HG02852 (cell line): Measurements from ENCODE around the gene TPR.
"Not testable (repeated sequence)": the region's sequence is repeated elsewhere in the genome, so short reads cannot be mapped to it uniquely, and the experiment has no call there.

Source experiments
- ATAC-seq: cut with Tn5 transposase; IDR thresholded peaks from one replicate; pipeline ENCODE4 v1.9.1; 2021; ENCODE audit warnings: mild to moderate bottlenecking, moderate library complexity; ENCODE audit not compliant: unreplicated experiment

TPR gene

DNA sequence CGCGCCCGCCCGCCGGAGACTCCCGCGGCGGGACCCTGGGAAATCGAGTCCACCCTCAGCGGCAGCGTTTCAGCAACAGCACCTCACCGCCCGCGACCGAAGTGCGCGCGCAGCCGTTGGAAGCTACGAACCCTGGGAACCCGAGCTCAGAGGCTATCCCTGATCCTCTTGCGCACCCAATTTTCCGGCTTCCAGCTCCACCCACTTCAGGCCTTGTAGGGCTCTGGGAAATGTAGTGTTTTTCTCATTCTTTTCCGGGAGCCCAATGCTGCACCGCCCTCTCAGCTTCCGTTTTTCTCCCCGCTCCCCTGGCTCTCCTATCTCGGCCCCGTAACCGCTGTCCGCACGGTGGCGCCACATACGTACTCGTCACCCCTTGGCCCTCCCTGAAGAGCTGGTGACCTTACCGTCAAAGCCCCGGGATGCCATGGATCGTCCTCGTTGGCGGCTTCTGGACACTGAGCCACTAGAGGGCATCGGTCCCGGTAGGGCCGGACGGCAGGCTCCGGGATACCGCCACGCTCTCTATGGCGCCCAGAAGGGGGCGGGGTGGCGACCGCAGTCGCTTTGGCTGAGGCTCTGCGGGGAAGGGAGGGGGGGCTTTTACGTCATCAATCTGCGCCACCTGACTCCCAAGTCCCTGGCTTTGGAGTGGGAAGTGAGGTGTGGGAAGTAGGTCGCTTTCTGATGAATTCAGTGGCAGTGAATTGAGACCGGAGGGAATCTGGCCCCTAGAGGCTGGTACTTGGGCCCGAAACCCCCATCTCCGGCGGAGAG is at the start of gene TPR, which contains the start of gene ODR4:
Gene TPR, minus strand, starts transcription at position 102 of the 777 bp plus-strand sequence. CDS start 225 bp downstream, outside the sequence.
Gene ODR4, plus strand, starts transcription at position 687 of the 777 bp plus-strand sequence. CDS start 3,948 bp downstream, outside the sequence.
- peak; percentile 86 for ATAC-seq

DNA sequence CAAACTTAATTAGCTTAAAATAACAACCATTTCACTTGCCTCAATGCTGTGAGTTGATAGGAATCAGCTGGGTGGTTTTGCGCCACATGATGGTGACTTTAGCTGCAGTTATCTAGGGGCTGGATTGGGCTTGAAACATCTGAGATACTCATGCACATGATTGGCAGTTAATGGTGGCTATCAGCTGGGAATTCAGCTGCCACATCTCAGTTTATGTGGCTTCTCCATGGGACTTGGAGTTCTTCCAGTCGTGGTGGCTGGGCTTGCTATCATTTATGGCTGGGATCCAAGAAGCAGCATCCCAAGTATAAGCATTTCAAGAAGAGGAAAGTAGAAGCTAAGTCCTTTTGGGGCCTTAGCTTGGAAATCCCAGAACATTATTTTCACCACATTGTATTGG is 49.5 kb upstream of the TPR start:
- no peak for ATAC-seq

DNA sequence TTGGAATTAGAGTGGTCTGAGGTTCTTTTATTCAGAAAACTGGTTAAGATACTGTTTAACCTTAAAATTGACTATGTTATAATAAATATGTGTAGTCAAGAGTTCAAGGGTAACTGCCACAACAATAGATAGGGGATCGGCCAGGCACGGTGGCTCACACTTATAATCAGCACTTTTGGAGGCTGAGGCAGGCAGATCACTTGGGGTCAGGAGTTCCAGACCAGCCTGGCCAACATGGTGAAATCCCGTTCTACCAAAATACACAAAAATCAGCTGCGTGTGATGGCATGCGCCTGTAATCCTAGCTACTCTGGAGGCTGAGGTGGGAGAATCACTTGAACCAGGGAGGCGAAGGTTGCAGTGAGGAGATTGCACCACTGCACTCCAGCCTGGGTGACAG is 46.4 kb upstream of the TPR start:
- ATAC-seq = no peak

DNA sequence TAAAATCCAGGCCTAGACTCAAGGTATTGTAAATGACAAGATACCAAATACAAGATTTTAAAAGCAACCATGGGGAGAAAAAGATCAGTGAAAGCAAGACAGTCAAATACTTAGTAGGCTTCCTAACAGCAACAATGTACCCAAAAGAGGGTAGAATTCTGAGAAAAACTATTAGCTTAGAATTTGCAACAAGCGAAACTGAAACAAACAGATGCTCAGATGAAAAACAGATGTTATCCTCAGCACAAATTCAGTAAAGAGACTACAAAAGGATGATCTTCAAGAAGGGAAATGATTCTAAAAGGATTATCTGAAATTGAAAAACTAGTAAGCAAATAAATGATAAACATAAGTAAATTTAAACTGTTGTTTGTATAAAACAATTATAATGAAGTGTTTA is 45.9 kb upstream of the TPR start:
- peak; percentile 98 for ATAC-seq

DNA sequence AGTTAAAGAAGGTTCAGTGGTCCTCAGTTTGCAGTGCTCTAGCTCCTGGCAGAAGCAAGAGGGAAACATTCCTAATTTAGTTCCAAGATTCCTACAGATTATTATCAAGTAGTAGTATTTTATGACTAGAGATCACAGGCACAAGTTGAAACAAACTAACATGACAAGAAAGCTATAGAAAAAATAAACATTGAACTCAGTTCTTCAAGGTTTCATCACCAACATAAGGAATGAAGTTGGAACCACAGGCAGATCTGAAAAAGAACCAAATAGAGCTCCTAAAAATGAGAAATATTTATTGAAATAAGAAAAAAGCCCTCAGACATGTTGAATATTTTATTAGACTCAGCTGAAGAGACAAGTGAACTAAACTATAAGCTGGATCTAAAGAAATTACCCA is 45.3 kb upstream of the TPR start:
- no peak for ATAC-seq

DNA sequence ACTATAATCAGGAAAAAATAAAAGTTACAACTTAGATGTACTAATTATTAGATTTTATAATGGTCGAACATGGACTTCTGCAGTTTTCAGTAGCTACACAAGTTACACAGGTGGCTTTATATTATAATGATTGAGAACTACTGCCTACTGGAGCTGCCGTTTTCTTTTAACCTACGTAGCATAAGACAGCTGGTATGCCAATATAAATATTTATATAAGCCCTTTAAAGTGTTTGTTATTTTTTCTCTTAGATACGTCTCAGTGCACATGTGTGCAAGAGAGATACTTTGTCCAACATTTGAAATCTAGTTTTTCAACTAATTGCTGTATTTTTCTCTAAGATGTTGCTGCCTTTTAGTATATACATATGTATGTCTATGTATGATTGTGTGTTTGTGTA is 43.5 kb upstream of the TPR start:
- no peak for ATAC-seq

DNA sequence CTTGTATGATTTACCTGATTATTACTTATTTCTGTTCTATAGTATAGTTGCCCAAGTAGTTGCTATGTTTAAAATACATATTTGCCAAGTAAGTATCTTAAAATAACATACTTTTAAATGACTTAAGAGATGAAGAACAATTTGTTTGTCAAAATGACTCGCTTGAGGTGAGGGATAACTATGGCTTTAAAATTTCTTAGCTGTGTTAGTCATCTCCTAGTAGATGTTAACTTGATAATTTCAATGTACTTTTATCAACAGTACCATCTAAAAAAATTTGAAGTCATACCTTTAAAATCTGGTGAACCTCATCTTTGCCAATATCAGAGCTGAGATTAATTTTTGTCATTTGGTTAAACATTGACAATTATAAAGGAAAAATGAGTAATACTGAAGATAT is 38.3 kb upstream of the TPR start:
- ATAC-seq = no peak

DNA sequence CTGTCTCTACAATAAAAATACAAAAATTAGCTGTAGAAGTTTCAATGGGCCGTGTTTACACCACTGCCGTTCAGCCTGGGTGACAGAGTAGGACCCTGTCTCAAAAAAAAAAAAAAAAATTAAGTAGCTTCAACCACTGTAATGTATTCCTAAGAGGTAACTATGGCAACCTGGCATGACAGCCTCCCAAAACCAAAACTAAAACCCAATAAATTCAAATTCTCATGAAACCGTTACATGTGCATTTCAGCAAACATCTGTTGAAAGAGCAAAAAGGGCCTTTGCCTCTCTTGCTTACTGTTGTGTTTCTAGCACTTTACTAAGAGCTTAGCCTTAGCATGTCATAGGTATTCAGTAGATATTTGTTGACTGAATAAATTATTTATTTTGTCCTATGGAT is 34.0 kb upstream of the TPR start:
- ATAC-seq = peak; percentile 78

DNA sequence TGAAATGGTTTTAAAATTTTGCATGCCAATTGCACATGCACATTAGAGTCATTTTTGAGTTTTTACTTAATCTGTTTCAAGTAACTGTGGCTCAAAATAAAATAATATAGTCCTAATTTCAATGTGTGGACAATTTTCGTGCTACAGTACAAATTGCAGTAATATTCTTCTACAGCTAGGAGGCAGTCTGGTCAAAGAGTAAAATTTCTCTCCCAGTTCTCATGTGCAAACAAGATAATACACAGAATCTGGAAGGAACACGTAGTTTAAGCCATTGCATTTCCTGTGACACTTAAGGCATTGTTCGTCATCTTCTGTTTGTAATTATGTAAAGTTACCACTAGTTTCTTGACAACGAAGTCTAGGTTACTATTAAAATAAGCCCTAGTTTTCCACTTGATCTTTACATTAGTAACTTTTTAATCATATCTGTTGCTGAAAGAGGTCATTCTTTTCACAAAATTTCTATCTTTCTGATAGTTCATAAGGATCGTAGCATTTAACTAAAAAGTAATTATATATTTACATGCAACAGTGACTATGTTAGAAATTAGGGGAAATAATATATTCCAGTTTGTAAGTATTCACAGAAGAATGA is 29.5 kb upstream of the TPR start:
- ATAC-seq = no peak

DNA sequence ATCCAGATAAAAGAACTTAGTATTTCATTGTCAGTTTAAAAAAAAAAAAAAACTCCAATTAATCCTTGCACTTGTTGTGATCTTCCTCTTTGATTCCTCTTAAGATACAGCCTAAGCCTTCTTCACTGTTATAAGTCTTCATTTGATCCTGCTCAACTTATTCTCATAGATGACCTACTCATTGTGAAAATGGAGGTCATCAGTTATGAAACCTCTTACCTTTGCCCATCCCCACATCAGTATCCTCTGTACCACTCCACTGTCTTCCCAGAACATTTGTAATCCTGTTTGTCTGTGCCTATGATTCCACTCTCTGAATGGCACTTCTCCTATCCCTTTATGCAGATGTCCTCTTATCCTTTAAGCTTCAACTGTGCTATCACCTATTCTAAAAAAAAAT is 28.6 kb upstream of the TPR start:
- ATAC-seq = no peak

DNA sequence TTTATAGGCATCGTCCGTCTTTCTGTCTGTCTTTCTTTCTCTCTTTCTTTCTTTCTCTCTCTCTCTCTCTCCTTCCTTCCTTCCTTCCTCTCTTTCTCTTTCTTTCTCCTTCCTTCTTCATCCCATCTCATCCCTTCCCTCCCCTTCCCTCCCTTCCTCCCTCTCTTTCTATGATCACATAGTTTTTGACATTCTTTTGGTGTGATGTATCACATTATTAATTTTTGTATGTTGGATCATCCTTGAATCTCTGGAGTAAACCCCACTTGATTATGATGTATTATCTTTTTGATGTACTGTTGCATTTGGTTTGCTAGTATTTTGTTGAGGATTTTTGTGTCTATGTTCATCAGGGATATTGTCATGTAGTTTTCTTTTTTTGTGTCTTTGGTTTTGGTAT is 26.4 kb upstream of the TPR start:
- ATAC-seq = not testable (repeated sequence)

DNA sequence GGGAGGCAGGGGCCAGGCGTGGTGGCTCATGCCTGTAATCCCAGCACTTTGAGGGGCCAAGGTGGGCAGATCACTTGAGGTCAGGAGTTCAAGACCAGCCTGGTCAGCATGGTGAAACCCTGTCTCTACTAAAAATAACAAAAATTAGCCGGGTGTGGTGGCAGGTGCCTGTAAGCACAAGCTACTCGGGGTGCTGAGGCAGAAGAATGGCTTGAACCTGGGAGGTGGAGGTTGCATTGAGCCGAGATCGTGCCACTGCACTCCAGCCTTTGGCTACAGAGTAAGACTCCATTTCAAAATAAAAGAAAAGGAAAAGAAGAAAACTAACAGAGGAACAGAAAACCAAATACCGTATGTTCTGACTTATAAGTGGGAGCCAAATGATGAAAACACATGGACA is 17.7 kb upstream of the TPR start:
- ATAC-seq = not testable (repeated sequence)

DNA sequence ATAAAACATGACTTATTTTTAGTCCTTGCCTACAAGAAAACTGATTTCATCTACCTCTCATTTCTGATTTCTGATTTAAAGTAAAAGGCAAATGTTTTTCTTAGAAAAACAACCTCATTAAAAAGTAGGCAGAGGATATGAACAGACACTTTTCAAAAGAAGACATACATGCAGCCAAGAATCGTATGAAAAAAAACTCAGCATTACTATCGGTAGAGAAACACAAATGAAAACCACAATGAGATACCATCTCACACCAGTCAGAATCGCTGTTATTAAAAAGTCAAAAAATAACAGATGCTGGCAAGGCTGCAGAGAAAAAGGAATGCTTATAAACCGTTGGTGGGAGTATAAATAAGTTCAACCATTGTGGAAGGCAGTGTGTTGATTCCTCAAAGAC is 16.8 kb upstream of the TPR start:
- no peak for ATAC-seq

DNA sequence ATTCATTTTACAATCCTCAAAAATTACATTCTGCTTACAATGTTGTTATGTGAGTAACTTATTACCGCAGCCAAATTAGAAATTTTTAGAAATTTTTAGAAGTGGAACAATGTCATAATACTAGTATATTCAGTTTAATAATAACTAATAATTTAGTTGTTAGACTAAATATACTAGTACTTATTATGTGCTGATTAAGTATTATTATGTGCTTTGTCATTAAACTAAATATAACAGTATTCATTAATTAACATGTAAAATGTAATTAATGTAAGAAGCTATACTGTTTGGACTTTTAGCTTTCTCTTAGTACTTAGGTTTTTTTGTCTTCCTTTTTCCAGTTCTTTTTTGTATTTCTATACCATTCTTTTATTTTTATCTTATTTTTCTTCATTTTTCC is 15.9 kb upstream of the TPR start:
- no peak for ATAC-seq

DNA sequence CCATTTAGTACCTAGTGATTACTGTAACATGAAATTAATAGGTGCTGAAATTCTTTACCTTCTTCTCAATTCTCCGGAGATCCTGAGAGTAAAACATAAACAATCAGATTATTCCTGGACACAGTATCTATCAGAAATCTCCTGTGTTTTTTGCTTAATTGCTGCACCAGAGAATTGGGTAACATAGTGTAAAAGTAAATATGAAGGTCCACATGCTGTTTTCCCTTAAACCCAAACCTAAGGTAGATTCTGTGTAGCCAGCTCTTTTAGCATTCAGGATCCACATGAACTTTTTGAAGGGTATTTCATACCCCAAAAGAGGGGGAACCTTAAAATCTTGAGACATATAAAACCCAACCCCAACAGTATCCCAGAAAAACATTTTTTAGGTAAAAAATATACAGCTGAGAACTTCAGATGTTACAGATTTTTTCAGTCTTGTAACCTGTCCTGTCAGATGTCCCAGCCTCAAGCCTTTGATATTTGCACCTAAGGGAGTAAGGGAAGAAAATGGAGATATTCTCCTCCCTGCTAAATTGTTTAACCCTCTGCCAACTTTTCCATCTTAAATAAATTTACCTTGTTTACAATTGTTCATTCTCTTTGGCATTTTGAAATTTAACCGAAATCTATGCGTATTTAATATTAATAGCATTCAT is 11.8 kb upstream of the TPR start:
- ATAC-seq = no peak

DNA sequence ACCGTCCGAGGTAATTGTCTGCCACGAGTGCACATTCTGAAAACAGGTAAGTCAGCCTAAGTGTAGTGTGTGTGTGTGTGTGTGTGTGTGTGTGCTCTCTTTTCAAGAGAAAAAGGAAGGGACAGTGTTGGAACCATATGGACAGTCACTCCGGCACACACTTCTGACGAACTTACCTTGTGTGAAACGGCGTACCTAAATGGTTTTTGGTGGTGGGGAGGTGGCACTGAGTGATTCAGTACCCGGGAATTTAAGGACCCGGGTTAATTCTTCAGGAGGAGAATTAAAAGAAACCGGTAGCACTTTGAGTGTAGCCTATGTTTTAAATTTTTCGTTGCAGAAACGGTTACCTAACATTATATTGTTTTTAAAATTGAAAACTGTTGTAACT is 871 bp upstream of the TPR start:
- no peak for ATAC-seq

DNA sequence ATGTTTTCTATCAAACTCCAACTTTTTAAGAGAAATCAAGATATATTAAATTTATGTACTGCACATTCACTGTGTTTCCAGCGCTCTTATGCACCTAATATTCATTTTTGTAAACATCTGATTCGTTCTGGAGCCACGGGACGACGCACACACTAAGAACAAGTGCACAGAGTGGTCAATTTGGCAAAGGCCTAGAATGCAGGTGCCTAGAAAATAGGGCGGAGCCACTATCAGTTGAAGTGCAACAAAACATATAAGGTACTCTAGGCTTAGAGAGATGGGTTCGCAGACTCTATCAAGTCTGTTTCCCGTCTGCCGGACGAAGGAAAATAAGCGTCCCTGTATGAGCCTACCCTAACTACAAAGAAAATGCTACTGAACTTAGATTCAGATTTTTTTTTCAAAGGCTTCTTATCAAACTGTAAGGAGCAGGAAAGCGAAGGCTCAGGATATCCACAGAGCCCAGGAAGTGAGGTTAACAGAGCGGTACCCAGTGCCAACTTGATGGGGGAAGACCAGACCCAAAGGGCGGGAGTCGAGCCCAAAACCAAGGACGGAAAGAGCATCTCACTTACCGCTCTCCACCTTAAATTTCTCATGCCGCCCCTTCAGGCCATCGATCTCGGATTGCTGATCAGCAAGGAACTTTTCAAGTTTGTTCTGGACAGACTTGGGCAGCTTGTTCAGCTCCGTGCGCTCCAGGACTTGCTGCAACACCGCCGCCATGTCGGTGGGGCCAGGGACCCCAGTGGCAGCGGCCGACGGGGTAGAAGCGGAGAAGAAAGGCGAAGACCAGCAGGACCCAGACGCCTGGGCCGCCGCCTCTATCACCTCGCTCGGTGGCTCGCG is 526 bp downstream of the TPR start:
- peak; percentile 27 for ATAC-seq

DNA sequence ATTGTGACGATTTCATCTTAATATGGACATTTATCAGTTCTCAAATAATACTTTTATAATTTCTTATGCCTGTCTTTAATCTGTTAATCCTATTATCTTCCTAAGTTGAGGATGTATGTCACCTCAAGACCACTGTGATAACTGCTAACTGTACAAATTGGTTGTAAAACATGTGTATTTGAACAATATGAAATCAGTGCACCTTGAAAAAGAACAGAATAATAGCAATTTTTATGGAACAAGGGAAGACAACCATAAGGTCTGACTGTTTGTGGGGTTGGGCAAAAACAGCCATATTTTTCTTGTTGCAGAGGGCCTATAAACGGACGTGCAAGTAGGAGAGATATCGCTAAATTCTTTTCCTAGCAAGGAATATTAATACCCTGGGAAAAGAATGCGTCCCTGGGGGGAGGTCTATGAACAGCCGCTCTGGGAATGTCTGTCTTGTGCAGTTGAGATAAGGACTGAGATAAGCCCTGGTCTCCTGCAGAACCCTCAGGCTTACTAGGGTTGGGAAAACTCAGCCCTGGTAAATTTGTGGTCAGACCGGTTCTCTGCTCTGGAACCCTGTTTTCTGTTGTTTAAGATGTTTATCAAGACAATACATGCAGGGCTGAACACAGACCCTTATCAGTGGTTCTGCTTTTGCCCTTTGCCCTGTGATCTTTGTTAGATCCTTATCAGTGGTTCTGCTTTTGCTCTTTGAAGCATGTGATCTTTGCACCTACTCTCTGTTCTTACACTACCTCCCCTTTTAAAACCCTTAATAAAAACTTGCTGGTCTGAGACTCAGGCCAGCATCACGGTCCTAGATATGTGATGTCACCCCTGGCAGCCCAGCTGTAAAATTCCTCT is 27.0 kb downstream of the TPR start:
- ATAC-seq = not testable (repeated sequence)

DNA sequence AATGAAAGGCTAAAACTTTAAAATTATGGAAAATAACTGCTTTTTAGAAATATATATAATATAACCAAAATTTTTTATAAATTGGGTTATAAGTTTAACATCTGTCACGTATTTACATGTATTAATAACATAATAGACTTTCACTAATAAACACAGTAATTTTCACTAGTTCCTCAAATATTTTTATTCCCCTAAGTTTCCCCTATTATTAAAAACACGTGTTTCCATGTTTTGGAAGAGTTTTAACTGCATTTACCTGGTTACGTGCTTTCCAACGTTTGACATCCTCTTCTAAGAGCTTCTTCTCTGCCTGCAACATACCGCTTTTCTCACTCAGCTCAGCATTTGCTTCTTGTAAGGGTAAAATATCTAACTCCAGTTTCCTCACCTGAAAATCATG is 34.3 kb downstream of the TPR start:
- ATAC-seq = no peak

DNA sequence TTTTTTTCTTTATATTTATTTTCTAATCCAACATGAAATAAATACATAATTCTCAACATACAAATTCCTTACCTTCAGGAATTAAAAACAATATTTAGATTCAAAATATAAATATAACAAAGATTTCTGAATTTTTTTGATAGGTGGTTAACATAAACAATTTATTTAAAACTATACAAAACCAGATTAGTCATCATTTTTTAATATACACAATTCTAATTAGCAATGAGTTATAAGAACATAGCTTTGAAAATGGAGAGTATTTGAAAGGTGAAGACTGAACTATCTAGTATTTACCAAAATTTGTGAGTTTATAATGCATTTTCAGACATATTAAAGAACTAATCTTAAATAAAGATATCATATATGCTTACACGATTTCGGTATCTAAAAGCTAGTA is 37.5 kb downstream of the TPR start:
- ATAC-seq = no peak
